Measurements from ENCODE around the gene FICD.

DNA sequence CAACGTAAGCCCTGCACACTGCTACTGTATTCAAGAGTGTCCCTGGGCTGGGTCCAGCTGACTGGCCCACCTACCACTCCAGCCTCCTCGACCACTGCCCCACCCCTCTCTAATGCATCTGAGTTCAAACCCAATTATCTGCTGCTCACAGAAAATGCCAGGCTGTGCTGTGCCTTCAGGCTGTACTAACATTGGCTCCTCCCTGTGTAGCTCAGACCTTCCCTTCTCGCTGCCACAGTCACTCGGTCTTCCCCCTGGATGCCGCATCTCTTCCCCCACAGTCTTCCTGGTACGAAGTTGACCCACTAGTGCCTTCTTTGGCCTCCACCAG, 12.1 kb downstream of the FICD start:
- TF ChIP-seq, protein P1, sequence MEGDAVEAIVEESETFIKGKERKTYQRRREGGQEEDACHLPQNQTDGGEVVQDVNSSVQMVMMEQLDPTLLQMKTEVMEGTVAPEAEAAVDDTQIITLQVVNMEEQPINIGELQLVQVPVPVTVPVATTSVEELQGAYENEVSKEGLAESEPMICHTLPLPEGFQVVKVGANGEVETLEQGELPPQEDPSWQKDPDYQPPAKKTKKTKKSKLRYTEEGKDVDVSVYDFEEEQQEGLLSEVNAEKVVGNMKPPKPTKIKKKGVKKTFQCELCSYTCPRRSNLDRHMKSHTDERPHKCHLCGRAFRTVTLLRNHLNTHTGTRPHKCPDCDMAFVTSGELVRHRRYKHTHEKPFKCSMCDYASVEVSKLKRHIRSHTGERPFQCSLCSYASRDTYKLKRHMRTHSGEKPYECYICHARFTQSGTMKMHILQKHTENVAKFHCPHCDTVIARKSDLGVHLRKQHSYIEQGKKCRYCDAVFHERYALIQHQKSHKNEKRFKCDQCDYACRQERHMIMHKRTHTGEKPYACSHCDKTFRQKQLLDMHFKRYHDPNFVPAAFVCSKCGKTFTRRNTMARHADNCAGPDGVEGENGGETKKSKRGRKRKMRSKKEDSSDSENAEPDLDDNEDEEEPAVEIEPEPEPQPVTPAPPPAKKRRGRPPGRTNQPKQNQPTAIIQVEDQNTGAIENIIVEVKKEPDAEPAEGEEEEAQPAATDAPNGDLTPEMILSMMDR (IDR thresholded peaks at IDR 0.05) = no peak
- TF ChIP-seq POLR2A (IDR thresholded peaks at IDR 0.05) (no peak), EP300 (IDR thresholded peaks at IDR 0.05) (no peak)
